GM08714 (cell line): ENCODE measurements around the gene DIAPH2.
"Not testable (repeated sequence)": the region's sequence is repeated elsewhere in the genome, so short reads cannot be mapped to it uniquely, and the experiment has no call there.

Source experiments
- H3K4me3 ChIP-seq: fragments of 200-500 bp; sonication (Bioruptor generic); 2 replicates; pipeline ENCODE4 v1.5.1; 2014; ENCODE audit warnings: mild to moderate bottlenecking, low read length, inconsistent platforms
- ZNF274 ChIP-seq: IDR thresholded peaks from 2 replicates; pipeline ENCODE4 v1.6.1; 2012; ENCODE audit warnings: mild to moderate bottlenecking, low read depth, low read length

DIAPH2 gene

GRCh38 chrX:96703379-96703778 is 18.7 kb downstream of the DIAPH2 start:
- TF ChIP-seq ZNF274: no peak

GRCh38 chrX:96703816-96704215 is 19.2 kb downstream of the DIAPH2 start:
- H3K4me3 ChIP-seq: no peak overlapping the region
- no peak for TF ChIP-seq ZNF274

More at GRCh38 chrX:96703379-96703778, 18.7 kb downstream of the DIAPH2 start:
- H3K4me3 ChIP-seq: no peak overlapping the region

DNA sequence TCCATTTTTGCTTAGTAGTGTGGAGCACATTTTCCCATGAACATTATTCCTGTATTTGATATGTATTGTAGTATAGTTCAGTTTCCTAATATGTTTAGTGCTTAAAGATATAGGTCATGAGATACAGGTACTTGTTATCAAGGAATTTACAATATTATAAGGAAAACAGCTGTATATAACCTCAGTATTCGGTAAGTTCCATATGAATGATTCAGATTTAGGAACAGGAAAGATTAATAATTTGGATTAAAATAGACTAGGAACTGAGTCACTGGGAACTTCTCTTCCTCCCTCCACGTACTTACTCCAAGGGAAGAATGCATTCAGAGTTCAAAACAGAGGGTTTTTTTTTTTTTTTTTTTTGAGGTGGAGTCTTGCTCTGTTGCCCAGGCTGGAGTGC is 20.0 kb downstream of the DIAPH2 start:
- no peak overlapping the region for H3K4me3 ChIP-seq
- no peak for TF ChIP-seq ZNF274

DNA sequence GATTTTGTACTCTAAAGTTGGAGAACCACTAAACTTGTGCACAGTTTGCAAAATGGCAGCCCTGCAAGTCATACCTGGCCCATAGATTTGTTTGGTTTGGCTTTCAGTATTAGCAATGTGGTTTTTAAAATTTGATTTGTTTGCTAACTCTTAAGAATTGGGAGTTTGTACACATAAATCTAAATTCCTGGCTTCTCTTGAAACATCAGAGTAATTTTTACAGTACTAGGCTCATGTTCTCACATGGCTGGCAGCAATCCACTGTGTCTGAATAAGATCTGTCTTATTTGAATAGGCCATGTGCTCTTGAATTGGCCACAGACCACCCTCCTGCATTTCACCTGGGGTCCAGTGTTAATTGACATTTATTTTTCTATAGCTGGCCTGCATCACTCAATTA is 21.3 kb downstream of the DIAPH2 start:
- TF ChIP-seq ZNF274: no peak
- no peak overlapping the region for H3K4me3 ChIP-seq

- no peak for TF ChIP-seq ZNF274
- H3K4me3 ChIP-seq: no peak overlapping the region
These were observed 23.2 kb downstream of the DIAPH2 start for GRCh38 chrX:96707804-96708203.

DNA sequence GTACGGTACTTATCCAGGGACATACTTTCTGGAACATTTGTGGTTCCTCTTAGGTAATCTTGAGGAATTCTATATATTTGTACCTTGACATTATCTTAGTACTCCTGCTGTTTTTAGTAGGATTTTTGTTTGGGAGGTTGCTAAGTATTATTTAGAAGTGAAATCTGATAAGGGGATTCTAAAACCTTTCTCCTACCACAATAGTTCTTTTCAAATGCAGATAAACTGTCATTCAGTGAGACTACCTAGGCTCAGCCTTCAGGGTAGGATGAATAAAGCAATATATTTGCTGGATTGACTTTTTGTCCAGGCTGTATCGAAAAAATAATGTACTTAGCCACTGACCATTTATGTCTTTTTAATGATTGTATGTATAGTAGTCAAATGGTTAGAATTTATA is 25.4 kb downstream of the DIAPH2 start:
- H3K4me3 ChIP-seq: no peak overlapping the region
- no peak for TF ChIP-seq ZNF274

- TF ChIP-seq ZNF274: no peak
These were observed 28.7 kb downstream of the DIAPH2 start for GRCh38 chrX:96713303-96713702.

DNA sequence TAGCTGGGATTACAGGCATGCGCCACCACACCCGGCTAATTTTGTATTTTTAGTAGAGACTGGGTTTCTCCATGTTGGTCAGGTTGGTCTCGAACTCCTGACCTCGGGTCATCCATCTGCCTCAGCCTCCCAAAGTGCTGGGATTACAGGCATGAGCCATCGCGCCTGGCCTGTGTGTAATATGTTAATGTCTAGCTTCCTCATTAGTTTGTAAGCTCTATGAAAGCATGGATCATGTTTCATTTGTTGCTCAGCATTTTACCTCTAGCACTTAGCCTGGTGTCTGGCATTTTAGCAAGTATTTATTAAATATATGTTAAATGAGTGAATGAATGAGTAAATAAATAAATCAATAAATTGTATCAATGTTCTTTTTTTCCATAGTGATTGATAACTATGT is 29.8 kb downstream of the DIAPH2 start:
- not testable (repeated sequence) for H3K4me3 ChIP-seq

More at GRCh38 chrX:96713303-96713702, 28.7 kb downstream of the DIAPH2 start:
- H3K4me3 ChIP-seq: no peak overlapping the region

DNA sequence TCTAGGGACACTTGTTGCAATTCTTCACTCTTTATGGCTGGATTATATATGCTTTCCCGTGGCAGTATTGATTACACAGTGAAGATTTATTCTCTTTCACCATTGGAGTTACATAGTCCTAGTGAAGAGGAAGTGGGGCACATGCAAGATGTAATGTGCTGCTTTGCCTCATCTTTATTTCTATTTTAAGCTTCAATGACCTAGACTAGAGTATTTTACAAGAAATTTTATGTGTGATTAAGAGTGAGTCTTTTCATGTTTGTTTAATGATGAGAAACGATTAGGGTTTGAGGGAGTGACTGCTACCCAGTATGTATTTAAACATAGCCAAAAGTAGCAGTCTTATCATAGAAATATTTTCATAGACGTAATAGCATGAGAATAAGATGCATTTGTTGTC is 30.8 kb downstream of the DIAPH2 start:
- H3K4me3 ChIP-seq: no peak overlapping the region
- TF ChIP-seq ZNF274: no peak

GRCh38 chrX:96719161-96719875 is 34.7 kb downstream of the DIAPH2 start:
- no peak overlapping the region for H3K4me3 ChIP-seq
- TF ChIP-seq ZNF274: no peak

DNA sequence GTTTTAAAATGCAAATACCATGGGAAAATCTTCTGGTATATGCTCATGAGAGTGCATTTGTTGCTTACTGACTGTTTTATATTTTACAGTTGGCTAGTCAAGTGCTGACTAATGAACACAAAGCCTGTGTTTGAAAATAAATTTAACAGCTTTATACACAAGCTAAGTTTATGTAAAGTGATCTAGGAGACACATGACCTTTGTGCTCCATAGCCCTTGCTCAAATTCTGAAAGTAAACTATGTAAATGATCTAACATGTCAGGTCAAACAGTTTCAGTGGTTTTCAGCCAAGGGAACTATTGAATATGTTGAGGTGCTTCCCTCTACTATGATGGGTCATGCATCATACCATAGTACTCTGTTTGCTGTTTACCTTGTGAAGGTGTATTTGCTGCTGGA is 36.7 kb downstream of the DIAPH2 start:
- no peak for TF ChIP-seq ZNF274
- no peak overlapping the region for H3K4me3 ChIP-seq

DNA sequence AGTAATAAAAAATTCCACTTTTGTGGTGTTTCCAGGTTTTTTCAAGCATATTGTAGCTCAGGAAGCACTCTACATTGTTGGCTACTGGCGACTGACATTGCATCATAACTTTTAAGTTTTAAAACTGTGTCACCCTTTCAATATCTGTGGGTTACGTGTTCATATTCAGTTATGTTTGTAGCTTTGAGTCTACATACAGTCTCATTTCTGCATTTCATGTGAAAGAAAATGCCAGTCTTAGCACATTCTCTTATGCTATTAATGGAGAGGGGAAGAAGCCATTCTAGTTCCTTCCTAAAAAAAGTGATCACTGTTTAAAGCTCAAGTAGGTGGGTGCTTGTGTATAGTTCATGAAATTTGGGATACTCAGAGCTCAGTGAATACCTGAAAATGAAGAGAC is 38.1 kb downstream of the DIAPH2 start:
- H3K4me3 ChIP-seq: no peak overlapping the region
- no peak for TF ChIP-seq ZNF274

GRCh38 chrX:96729053-96729452 is 44.4 kb downstream of the DIAPH2 start:
- TF ChIP-seq ZNF274: no peak
- no peak overlapping the region for H3K4me3 ChIP-seq

DNA sequence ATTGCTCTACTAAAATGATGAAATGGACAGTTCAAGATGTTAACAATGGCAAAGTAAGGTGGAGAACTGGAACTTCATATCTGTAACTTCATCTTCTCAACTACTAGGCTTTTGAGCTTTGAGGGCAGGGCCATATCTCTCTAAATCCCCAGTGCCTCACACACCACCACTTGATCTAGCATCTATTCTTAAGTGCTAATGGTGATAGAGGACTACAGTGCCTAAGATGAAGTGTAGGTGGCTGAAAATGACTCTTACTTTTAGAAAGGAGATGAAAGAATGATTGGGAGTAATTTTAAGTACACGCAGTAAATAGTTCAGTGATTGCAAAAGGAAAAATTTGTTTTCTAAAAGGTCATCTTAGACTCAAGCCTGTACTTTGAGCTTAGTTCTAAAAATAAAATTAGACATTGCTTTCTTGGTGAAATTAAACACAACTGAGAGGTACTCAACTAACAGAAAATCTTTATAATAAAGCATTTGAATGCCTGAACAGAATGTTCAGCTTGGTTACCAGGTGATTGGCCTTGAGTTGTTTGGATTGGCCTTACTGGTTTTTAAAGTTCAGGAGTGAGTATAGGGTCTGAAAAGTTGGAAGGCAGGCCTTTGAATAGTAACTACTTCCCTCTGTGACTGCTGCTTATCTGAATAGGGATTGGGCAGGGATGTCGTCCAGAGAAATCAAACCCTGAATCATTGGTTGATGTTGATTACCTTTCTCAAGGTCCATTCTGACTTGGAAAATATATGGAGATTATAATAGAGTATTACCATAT is 45.4 kb downstream of the DIAPH2 start:
- no peak overlapping the region for H3K4me3 ChIP-seq
- no peak for TF ChIP-seq ZNF274

DNA sequence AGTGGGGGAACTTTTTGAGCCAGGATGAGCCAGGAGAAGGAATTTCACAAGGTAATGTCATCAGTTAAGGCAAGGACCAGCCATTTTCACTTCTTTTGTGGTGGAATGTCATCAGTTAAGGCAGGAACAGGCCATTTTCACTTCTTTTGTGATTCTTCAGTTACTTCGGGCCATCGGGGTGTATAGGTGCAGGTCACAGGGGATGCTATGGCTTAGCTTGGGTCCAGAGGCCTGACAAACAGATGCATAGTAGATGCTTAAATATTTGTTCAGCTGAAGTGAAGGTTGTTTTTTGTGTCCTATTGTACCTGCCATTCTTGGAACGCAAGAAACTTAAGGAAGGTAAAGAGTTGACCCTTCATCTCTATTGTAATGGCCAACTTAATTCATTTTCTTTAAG is 46.4 kb downstream of the DIAPH2 start:
- not testable (repeated sequence) for H3K4me3 ChIP-seq
